ENCODE results near the gene ZKSCAN7. TPM values are rescaled to one million over a fixed set of nuclear protein-coding genes. Genes with fewer than 3 reads are reported as not detected.
"Not testable (repeated sequence)": the region's sequence is repeated elsewhere in the genome, so short reads cannot be mapped to it uniquely, and the experiment has no call there.

Gene ZKSCAN7
- total RNA-seq, 1 donor from 2014 or later: 6.9 TPM

GRCh38 chr3:44525060-44525459 lies 29.9 kb upstream of the ZKSCAN7 start:
- Histone ChIP-seq H3K4me3 (ENCODE audit: low read depth, low read length) (no peak overlapping the region), H3K36me3 (ENCODE audit: control insufficient read depth, insufficient read depth, low read length) (no peaks in the 10 kb centered on the region), H3K27me3 (ENCODE audit: control insufficient read depth, insufficient read depth, low read length) (no peaks in the 10 kb centered on the region)
- TF ChIP-seq CTCF (IDR thresholded peaks at IDR 0.05; ENCODE audit: insufficient read depth, low read length, poor library complexity, severe bottlenecking): no peak
- no peak for DNase-seq (ENCODE audit: low read depth)

- no peak overlapping the region for H3K4me3 ChIP-seq (ENCODE audit: low read depth, low read length)
- H3K27me3 ChIP-seq (ENCODE audit: control insufficient read depth, insufficient read depth, low read length): no peaks in the 10 kb centered on the region
- no peaks in the 10 kb centered on the region for H3K36me3 ChIP-seq (ENCODE audit: control insufficient read depth, insufficient read depth, low read length)
- no peak for DNase-seq (ENCODE audit: low read depth)
- no peak for TF ChIP-seq CTCF (IDR thresholded peaks at IDR 0.05; ENCODE audit: insufficient read depth, low read length, poor library complexity, severe bottlenecking)
Observed at GRCh38 chr3:44529927-44530326, 25.1 kb upstream of the ZKSCAN7 start.

- no peak for TF ChIP-seq CTCF (IDR thresholded peaks at IDR 0.05; ENCODE audit: insufficient read depth, low read length, poor library complexity, severe bottlenecking)
- DNase-seq (ENCODE audit: low read depth): no peak
- H3K4me3 ChIP-seq (ENCODE audit: low read depth, low read length): no peak overlapping the region
- H3K36me3 ChIP-seq (ENCODE audit: control insufficient read depth, insufficient read depth, low read length): no peaks in the 10 kb centered on the region
- no peaks in the 10 kb centered on the region for H3K27me3 ChIP-seq (ENCODE audit: control insufficient read depth, insufficient read depth, low read length)
Observed at GRCh38 chr3:44530911-44531310, 24.1 kb upstream of the ZKSCAN7 start.

- peak; percentile 35 for DNase-seq (ENCODE audit: low read depth)
- not testable (repeated sequence) for H3K4me3 ChIP-seq (ENCODE audit: low read depth, low read length); H3K36me3 ChIP-seq (ENCODE audit: control insufficient read depth, insufficient read depth, low read length)
Observed at GRCh38 chr3:44534659-44535058, 20.3 kb upstream of the ZKSCAN7 start.

GRCh38 chr3:44535364-44535763 lies 19.6 kb upstream of the ZKSCAN7 start:
- no peak for DNase-seq (ENCODE audit: low read depth)
- no peak for TF ChIP-seq CTCF (IDR thresholded peaks at IDR 0.05; ENCODE audit: insufficient read depth, low read length, poor library complexity, severe bottlenecking)
- no peaks in the 10 kb centered on the region for H3K36me3 ChIP-seq (ENCODE audit: control insufficient read depth, insufficient read depth, low read length)
- no peaks in the 10 kb centered on the region for H3K27me3 ChIP-seq (ENCODE audit: control insufficient read depth, insufficient read depth, low read length)
- no peak overlapping the region for H3K4me3 ChIP-seq (ENCODE audit: low read depth, low read length)

More at GRCh38 chr3:44534659-44535058, 20.3 kb upstream of the ZKSCAN7 start:
- not testable (repeated sequence) for H3K27me3 ChIP-seq (ENCODE audit: control insufficient read depth, insufficient read depth, low read length)

GRCh38 chr3:44544811-44545210 lies 10.2 kb upstream of the ZKSCAN7 start:
- DNase-seq (ENCODE audit: low read depth); H3K36me3 ChIP-seq (ENCODE audit: control insufficient read depth, insufficient read depth, low read length); H3K27me3 ChIP-seq (ENCODE audit: control insufficient read depth, insufficient read depth, low read length); H3K4me3 ChIP-seq (ENCODE audit: low read depth, low read length): not testable (repeated sequence)

- peak overlapping the region; percentile 62 for H3K4me3 ChIP-seq (ENCODE audit: low read depth, low read length)
- no peak for DNase-seq (ENCODE audit: low read depth)
- no peaks in the 10 kb centered on the region for H3K27me3 ChIP-seq (ENCODE audit: control insufficient read depth, insufficient read depth, low read length)
- TF ChIP-seq CTCF (IDR thresholded peaks at IDR 0.05; ENCODE audit: insufficient read depth, low read length, poor library complexity, severe bottlenecking): no peak
- peaks cover 2% of the 10 kb centered on the region for H3K36me3 ChIP-seq (ENCODE audit: control insufficient read depth, insufficient read depth, low read length)
Observed at GRCh38 chr3:44555723-44556122, 730 bp downstream of the ZKSCAN7 start.
